ENCODE measurements around the gene TMEM184C.

TMEM184C gene

GRCh38 chr4:147638942-147639341 lies 21.7 kb downstream of the TMEM184C start:
- no peak for TF ChIP-seq CTCF (IDR thresholded peaks at IDR 0.05)

GRCh38 chr4:147639388-147639787 lies 22.2 kb downstream of the TMEM184C start:
- no peak for TF ChIP-seq CTCF (IDR thresholded peaks at IDR 0.05)

- TF ChIP-seq CTCF (IDR thresholded peaks at IDR 0.05) = no peak
These were observed 23.1 kb downstream of the TMEM184C start for GRCh38 chr4:147640331-147640730.

GRCh38 chr4:147643616-147644015 lies 26.4 kb downstream of the TMEM184C start:
- no peak for TF ChIP-seq CTCF (IDR thresholded peaks at IDR 0.05)

- TF ChIP-seq CTCF (IDR thresholded peaks at IDR 0.05) = no peak
These were observed 27.3 kb downstream of the TMEM184C start for GRCh38 chr4:147644471-147644870.

- TF ChIP-seq CTCF (IDR thresholded peaks at IDR 0.05) = no peak
These were observed 27.9 kb downstream of the TMEM184C start for GRCh38 chr4:147645099-147645498.

GRCh38 chr4:147648656-147649055 lies 31.5 kb downstream of the TMEM184C start:
- TF ChIP-seq CTCF (IDR thresholded peaks at IDR 0.05) = no peak

GRCh38 chr4:147651563-147651962 lies 34.4 kb downstream of the TMEM184C start:
- no peak for TF ChIP-seq CTCF (IDR thresholded peaks at IDR 0.05)

Data from LNCAP (cell line).